ENCODE measurements around the gene TSC1.
A peak's percentile ranks its signal among the peaks of the same experiment; 100 is the strongest.

Gene TSC1

GRCh38 chr9:132886334-132886725, 58.1 kb downstream of the TSC1 start:
- no peak for DNase-seq

- no peak for DNase-seq
Measured at GRCh38 chr9:132885720-132886333, 58.6 kb downstream of the TSC1 start.

- no peak for DNase-seq
Measured at GRCh38 chr9:132883349-132884294, 60.8 kb downstream of the TSC1 start.

- no peak for DNase-seq
Measured at GRCh38 chr9:132882616-132883015, 61.8 kb downstream of the TSC1 start.

- DNase-seq = no peak
Measured at GRCh38 chr9:132881826-132882225, 62.6 kb downstream of the TSC1 start.

GRCh38 chr9:132880324-132880661, 64.1 kb downstream of the TSC1 start:
- DNase-seq = no peak

- no peak for DNase-seq
Measured at GRCh38 chr9:132879457-132880323, 64.7 kb downstream of the TSC1 start.

- peak; percentile 34 to 57 for DNase-seq
Measured at GRCh38 chr9:132878695-132879456, 65.5 kb downstream of the TSC1 start, which contains the start of gene SPACA9. Gene SPACA9, plus strand, starts transcription at chr9:132878898. Its CDS starts 5,050 bp downstream, at chr9:132883948.

GRCh38 chr9:132877824-132878694, 66.4 kb downstream of the TSC1 start, which contains the start of gene AK8:
Gene AK8, minus strand, starts transcription at chr9:132878284. Its CDS starts 29 bp downstream, at chr9:132878255.
- DNase-seq = peak; percentile 77 to 81

- no peak for DNase-seq
Measured at GRCh38 chr9:132877458-132877823, 67.0 kb downstream of the TSC1 start.

- DNase-seq = no peak
Measured at GRCh38 chr9:132876849-132877248, 67.6 kb downstream of the TSC1 start.

- no peak for DNase-seq
Measured at GRCh38 chr9:132875159-132875558, 69.3 kb downstream of the TSC1 start.

- peak in 1 of 2 donors; percentile 18 for DNase-seq
Measured at GRCh38 chr9:132873403-132873802, 71.0 kb downstream of the TSC1 start.

GRCh38 chr9:132869266-132869665, 75.2 kb downstream of the TSC1 start:
- DNase-seq = no peak

- DNase-seq = no peak
Measured at GRCh38 chr9:132866898-132867297, 77.5 kb downstream of the TSC1 start.

GRCh38 chr9:132864691-132865090, 79.7 kb downstream of the TSC1 start:
- DNase-seq = no peak

- no peak for DNase-seq
Measured at GRCh38 chr9:132864277-132864676, 80.1 kb downstream of the TSC1 start.

- DNase-seq = no peak
Measured at GRCh38 chr9:132863096-132863495, 81.3 kb downstream of the TSC1 start.

- no peak for DNase-seq
Measured at GRCh38 chr9:132862533-132862932, 81.9 kb downstream of the TSC1 start.

GRCh38 chr9:132861666-132862065, 82.8 kb downstream of the TSC1 start:
- DNase-seq = no peak

- no peak for DNase-seq
Measured at GRCh38 chr9:132858751-132859150, 85.7 kb downstream of the TSC1 start.

All from stimulated activated CD4-positive, alpha-beta T cell treated with anti-CD3 and anti-CD28 coated beads, Interleukin-2, amount 100 ng/mL, for 24 hours (primary cell).